ENCODE data around the gene AHCYL2.

- TF ChIP-seq EZH2phosphoT487 (conservative IDR thresholded peaks at IDR 0.05; ENCODE audit: low read length), result no peak
- TF ChIP-seq CTCF (IDR thresholded peaks at IDR 0.05; ENCODE audit: insufficient read depth, low read length, poor library complexity, severe bottlenecking), result no peak
Measured at GRCh38 chr7:129184981-129185670, 39.7 kb upstream of the AHCYL2 start.

Measured in SU-DHL-6 (cell line).